ENCODE results near the gene ATP1A4. TPM values are rescaled to one million over a fixed set of nuclear protein-coding genes. Genes with fewer than 3 reads are reported as not detected.
"Not testable (repeated sequence)": the region's sequence is repeated elsewhere in the genome, so short reads cannot be mapped to it uniquely, and the experiment has no call there.

ATP1A4 gene
- total RNA-seq, 2 donors from 2014 or later, result 0.68 to 1.1 TPM

DNA sequence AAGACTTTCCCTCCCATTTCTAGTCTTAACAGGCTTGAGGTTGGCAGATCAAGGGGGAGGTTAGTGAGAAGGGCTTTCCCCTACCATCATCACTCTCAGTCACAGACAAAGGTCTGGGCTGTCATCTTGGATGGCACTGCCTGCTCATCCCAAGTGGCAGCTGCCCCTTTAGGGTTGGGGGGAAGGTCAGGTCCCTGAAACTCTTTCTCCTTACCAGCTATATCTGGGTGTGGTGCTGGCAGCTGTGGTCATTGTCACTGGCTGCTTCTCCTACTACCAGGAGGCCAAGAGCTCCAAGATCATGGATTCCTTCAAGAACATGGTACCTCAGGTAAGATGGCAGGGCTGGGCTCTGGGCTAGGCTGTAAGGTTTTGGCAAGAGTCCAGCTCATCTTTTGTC lies 27.7 kb upstream of the ATP1A4 start:
- Histone ChIP-seq H3K9me3 (no peaks in the 10 kb centered on the region), H3K27ac (peak overlapping the region; percentile 38 to 67), H3K4me1 (ENCODE audit: control insufficient read depth in 1 of 2, low read depth in 2 of 2) (peaks cover 29 to 91% of the 10 kb centered on the region in 2 donors), H3K4me3 (no peak overlapping the region), H3K36me3 (peaks cover 60% of the 10 kb centered on the region), H3K27me3 (replicated peaks; ENCODE audit: insufficient read depth) (no peaks in the 10 kb centered on the region)
- ATAC-seq (ENCODE audit: insufficient number of reproducible peaks, low FRiP score, low read depth) (no peak), DNase-seq (ENCODE audit: low spot score) (no peak)
- TF ChIP-seq, protein P1, sequence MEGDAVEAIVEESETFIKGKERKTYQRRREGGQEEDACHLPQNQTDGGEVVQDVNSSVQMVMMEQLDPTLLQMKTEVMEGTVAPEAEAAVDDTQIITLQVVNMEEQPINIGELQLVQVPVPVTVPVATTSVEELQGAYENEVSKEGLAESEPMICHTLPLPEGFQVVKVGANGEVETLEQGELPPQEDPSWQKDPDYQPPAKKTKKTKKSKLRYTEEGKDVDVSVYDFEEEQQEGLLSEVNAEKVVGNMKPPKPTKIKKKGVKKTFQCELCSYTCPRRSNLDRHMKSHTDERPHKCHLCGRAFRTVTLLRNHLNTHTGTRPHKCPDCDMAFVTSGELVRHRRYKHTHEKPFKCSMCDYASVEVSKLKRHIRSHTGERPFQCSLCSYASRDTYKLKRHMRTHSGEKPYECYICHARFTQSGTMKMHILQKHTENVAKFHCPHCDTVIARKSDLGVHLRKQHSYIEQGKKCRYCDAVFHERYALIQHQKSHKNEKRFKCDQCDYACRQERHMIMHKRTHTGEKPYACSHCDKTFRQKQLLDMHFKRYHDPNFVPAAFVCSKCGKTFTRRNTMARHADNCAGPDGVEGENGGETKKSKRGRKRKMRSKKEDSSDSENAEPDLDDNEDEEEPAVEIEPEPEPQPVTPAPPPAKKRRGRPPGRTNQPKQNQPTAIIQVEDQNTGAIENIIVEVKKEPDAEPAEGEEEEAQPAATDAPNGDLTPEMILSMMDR (IDR thresholded peaks at IDR 0.05), result no peak

DNA sequence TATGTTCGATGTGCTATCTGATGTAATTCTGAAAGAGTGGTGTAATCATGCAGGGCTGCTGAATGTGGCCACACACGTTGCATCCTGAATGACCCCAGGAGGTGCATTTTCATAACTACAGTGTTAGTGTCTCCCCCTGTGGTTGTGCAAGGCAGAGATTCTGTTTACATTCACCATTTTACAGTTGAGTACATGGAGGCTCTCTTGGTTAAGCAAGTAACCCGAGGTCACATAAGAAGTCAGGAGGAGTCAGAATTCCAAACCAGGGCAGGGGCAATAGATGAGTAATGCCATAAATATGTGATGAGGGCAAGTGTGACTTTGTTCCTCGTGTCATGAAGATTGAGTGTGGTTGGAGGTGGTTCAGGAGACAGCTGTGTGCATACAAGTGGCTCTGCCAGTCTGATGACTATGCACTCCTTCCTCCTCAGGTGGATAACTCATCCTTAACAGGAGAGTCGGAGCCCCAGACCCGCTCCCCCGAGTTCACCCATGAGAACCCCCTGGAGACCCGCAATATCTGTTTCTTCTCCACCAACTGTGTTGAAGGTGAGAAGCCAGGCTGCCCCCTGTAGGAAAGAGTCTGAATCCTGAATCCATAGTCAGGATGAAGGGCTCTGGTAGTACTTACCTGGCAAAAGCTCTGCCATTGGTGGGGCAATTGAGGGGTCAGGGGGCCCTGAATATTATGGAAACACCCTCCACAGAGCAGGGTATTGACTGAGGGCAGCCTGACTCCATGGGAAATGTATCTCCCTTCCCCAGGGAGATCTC lies 26.5 kb upstream of the ATP1A4 start:
- Histone ChIP-seq H3K4me1 (ENCODE audit: control insufficient read depth in 1 of 2, low read depth in 2 of 2) (peaks cover 24 to 89% of the 10 kb centered on the region in 2 donors), H3K9me3 (no peaks in the 10 kb centered on the region), H3K36me3 (peaks cover 70% of the 10 kb centered on the region), H3K27ac (peak overlapping the region; percentile 61 to 67), H3K4me3 (no peak overlapping the region), H3K27me3 (replicated peaks; ENCODE audit: insufficient read depth) (no peaks in the 10 kb centered on the region)
- ATAC-seq (ENCODE audit: insufficient number of reproducible peaks, low FRiP score, low read depth), result peak; percentile 69
- DNase-seq (ENCODE audit: low spot score), result no peak
- TF ChIP-seq, protein P1 (IDR thresholded peaks at IDR 0.05), result no peak

DNA sequence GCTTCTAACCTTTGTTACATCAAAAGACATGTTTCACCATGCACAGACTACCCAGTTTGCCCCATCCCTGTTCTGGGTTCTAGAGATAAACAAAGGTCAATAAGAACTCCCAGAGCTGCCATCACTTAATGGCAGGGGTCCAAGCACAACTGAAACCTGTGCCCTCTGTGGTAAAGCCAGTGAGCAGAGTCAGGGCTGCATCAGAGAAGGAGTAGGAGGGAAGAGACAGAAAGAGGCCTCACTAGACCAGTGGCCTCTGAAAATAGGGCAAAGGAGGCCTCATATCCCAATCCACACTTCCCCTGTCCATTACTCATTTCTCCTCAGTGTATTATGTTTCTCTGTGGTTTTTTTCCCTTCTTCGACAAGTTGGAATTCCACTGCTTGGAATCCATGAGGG lies 25.7 kb upstream of the ATP1A4 start:
- Histone ChIP-seq H3K27me3 (replicated peaks; ENCODE audit: insufficient read depth) (no peaks in the 10 kb centered on the region), H3K4me3 (no peak overlapping the region), H3K4me1 (ENCODE audit: control insufficient read depth in 1 of 2, low read depth in 2 of 2) (peaks cover 25 to 89% of the 10 kb centered on the region in 2 donors), H3K36me3 (peaks cover 78% of the 10 kb centered on the region), H3K9me3 (no peaks in the 10 kb centered on the region), H3K27ac (peak overlapping the region; percentile 61 to 67)
- DNase-seq (ENCODE audit: low spot score) (no peak), ATAC-seq (ENCODE audit: insufficient number of reproducible peaks, low FRiP score, low read depth) (no peak)
- TF ChIP-seq, protein P1 (IDR thresholded peaks at IDR 0.05), result no peak

DNA sequence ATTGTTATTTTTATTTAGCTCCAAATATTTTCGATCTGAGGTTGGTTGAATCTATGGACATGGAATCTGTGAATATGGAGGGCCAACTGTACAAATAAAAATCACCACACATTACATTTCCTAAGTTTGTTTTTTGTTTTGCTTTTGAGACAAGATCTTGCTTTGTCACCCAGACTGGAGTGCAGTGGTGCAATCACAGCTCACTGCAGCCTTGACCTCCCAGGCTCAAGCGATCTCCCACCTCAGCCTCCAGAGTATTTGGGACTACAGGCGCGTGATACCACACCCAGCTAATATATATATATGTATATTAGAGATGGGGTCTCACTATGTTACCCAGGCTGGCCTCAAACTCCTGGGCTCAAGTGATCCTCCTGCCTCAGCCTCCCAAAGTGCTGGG lies 25.1 kb upstream of the ATP1A4 start:
- not testable (repeated sequence) for ATAC-seq (ENCODE audit: insufficient number of reproducible peaks, low FRiP score, low read depth); H3K4me3 ChIP-seq; DNase-seq (ENCODE audit: low spot score); H3K27me3 ChIP-seq (replicated peaks; ENCODE audit: insufficient read depth); H3K9me3 ChIP-seq
- peaks cover 78% of the 10 kb centered on the region for H3K36me3 ChIP-seq
- peaks cover 31 to 89% of the 10 kb centered on the region in 2 donors for H3K4me1 ChIP-seq (ENCODE audit: control insufficient read depth in 1 of 2, low read depth in 2 of 2)
- peak overlapping the region in 1 of 2 donors; percentile 5 for H3K27ac ChIP-seq

DNA sequence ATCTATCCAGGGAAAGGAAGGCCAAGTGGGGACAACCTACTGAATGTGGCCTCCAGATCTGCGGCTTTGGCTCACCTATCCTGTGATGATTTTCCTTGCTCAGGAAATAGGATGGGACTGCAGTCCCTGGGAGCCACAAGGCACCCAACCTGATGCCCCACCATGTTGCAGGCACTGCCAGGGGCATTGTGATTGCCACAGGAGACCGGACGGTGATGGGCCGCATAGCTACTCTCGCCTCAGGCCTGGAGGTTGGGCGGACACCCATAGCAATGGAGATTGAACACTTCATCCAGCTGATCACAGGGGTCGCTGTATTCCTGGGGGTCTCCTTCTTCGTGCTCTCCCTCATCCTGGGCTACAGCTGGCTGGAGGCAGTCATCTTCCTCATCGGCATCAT lies 24.0 kb upstream of the ATP1A4 start:
- H3K27me3 ChIP-seq (replicated peaks; ENCODE audit: insufficient read depth), result no peaks in the 10 kb centered on the region
- H3K9me3 ChIP-seq, result no peaks in the 10 kb centered on the region
- peaks cover 40 to 89% of the 10 kb centered on the region in 2 donors for H3K4me1 ChIP-seq (ENCODE audit: control insufficient read depth in 1 of 2, low read depth in 2 of 2)
- ATAC-seq (ENCODE audit: insufficient number of reproducible peaks, low FRiP score, low read depth) (no peak), DNase-seq (ENCODE audit: low spot score) (no peak)
- H3K36me3 ChIP-seq, result peaks cover 76% of the 10 kb centered on the region
- TF ChIP-seq, protein P1 (IDR thresholded peaks at IDR 0.05), result no peak
- H3K4me3 ChIP-seq, result no peak overlapping the region
- H3K27ac ChIP-seq, result peak overlapping the region; percentile 81 to 97
